GM21360 (cell line): ENCODE results near the gene PRPSAP1.
"Not testable (repeated sequence)": the region's sequence is repeated elsewhere in the genome, so short reads cannot be mapped to it uniquely, and the experiment has no call there.

Source experiments
- ATAC-seq: cut with Tn5 transposase; IDR thresholded peaks from one replicate; pipeline ENCODE4 v1.9.1; 2021; ENCODE audit warnings: mild to moderate bottlenecking, moderate library complexity; ENCODE audit not compliant: unreplicated experiment

PRPSAP1 gene

DNA sequence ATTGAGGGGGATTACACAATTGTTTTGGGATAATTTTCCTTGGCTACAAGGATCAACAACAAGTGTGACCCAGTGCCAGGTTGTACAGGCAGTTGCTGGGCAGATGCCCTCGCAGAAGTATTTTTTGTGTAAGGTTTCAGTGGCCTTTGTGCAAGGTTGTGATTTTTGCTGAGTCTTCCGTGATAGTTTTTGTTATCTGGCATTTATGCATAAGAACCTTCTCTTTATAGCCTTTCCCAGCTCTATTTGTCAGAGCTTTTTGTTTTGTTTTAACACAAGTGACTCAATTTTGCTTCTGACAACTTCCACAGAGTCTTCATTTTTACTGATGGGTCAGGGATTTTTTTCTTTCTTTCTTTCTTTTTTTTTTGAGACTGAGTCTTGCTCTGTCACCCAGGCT, 6.7 kb upstream of the PRPSAP1 start:
- no peak for ATAC-seq

DNA sequence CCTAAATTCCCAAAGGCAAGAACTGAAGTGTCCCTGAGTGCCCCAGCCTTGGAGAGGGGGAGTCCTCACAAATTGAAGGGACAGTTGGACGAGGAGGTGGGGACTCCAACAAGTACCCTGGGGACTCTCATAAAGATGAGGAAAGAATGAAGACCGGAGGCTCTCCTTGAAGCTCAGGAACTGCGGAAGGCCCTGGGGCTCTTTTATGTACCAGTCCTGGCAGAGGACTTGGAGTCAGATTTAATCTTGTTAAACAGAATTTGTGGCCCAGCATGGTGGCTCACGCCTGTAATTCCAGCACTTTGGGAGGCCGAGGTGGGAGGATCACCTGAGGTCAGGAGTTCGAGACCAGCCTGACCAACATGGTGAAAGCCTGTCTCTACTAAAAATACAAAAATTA, 6.1 kb upstream of the PRPSAP1 start:
- ATAC-seq, result not testable (repeated sequence)

- no peak for ATAC-seq
Measured at GRCh38 chr17:76359375-76359774, 5.7 kb upstream of the PRPSAP1 start.

GRCh38 chr17:76357597-76358158, 4.0 kb upstream of the PRPSAP1 start:
- no peak for ATAC-seq

DNA sequence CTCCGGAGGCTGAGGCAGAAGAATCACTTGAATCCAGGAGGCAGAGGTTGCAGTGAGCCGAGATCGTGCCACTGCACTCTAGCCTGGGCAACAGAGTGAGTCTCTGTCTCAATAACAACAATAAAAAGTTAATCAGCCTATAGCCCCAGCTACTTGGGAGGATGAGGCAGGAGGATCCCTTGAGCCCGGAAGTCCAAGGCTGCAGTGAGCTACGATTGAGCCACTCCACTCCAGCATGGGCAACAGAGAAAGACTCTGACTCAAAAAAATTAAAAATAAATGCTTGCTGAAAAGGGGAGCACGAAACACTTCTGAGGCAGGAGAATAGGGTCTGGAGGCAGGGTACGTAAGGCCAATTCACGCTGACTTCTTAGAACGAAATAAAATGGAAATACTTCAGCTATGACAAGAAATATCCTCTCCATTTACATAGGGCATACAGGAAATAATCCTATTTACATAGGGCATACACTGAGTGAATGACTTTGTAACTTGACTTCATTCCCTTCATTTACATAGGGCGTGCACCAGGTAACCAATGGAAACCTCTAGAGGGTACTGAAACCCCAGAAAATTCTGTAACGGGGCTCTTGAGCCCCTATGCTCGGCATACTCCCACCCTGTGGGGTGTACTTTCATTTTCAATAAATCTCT, 3.2 kb upstream of the PRPSAP1 start:
- no peak for ATAC-seq

DNA sequence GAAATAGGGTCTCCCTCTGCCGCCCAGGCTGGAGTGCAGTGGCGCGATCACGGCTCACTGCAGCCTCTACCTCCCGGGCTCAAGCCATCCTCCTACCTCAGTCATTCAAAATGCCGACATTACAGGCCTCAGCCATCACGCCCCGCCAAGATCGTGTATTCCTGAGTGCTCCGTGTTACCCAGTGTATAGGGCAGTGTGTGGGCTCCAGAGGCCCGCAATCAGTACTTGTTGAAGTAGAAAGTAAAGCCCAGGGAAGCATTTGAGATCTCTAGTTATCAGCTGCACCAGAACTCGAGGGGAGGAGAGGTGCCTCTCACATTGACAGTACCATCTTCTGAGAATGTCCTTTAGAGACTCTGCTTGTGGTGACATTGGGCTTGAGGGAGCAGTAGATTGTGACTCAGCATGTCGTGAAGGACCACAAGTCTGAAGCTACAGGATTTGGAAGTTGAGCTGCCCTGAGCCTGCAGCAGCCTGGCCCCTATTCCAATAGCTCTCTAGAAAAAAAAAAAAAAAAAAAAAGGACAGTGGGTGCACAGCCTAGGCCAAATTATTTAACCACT, 1.1 kb upstream of the PRPSAP1 start:
- no peak for ATAC-seq

DNA sequence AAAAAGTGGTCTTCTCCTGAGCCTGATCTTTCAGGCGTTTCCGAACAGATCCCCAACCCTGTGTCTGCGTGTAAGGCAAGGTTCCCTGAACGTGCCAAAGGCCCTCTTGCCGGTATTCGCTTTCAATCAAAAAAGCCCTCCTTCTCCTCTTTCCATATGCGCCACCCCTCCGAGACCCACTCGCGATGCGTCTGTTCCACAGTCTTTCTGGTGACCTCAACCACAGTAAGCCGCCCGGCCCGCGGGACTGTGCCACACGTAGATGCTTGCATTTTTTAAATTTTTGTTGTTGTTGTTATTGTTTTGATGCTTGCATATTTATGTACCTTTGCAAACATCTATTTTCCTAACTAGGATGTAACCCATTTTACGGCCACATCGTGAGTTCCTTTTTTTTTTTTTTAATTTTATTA, 607 bp upstream of the PRPSAP1 start:
- no peak for ATAC-seq

DNA sequence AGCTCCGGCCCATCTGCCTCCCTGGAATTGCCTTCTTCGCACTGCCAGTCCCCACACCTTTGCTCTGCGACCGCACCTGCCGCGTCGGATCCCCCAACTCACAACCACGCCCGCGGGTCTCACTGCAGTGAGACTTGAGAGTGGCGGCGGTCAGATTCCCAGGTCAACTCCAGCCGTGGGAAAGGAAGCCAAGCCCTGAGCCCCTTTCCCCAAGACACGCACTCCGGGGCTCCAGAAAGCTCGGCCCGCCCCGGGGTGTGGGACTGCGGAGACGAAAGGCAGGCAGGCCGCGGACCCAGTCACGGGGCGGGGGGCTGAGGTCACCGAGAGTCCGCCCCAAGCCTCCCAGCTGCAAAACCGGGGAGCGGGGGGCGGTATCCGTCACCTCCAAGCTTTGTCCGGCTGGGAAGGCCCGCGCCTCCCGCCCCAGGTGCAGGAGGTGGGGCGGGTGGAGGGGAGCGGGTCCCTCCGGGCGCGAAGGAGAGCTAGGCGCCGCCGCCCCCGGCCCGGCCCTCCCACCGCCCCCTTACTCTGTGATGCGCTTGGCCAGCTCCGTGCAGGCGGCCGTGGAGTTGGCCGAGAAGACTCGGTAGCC, 615 bp downstream of the PRPSAP1 start:
- peak; percentile 16 for ATAC-seq

- ATAC-seq, result no peak
Measured at GRCh38 chr17:76351526-76352071, 2.1 kb downstream of the PRPSAP1 start.

DNA sequence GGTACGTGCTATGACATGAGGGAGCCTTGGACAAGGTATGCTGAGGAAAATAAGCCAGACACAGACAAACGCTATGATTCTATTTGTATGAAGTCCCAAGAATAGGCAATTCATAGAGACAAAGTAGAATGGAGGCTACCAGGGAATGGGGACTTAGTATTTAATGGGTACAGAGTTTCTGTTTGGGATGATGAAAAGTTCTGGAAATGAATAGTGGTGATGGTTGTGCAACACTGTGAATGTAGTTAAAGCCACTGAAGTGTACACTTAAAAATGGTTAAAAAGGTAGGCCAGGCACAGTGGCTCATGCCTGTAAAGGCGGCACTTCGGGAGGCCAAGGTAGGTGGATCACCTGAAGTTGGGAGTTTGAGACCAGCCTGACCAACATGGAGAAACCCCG, 3.3 kb downstream of the PRPSAP1 start:
- ATAC-seq, result no peak

DNA sequence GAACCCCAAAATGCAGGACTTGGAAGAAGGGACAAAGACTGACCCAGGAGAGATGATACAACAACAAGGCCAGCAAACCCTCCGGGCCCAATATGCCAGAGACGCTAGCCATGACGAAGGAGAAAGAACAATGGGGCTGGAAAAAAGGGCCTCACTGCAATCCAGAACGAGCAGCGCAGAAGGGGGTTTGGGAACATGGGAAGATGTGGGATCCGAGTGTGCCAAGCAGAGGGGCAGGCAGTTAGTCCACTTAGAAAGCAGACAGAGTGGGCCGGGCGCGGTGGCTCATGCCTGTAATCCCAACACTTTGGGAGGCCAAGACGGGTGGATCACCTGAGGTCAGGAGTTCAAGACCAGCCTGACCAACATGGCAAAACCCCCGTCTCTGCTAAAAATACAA, 6.8 kb downstream of the PRPSAP1 start:
- ATAC-seq, result not testable (repeated sequence)

DNA sequence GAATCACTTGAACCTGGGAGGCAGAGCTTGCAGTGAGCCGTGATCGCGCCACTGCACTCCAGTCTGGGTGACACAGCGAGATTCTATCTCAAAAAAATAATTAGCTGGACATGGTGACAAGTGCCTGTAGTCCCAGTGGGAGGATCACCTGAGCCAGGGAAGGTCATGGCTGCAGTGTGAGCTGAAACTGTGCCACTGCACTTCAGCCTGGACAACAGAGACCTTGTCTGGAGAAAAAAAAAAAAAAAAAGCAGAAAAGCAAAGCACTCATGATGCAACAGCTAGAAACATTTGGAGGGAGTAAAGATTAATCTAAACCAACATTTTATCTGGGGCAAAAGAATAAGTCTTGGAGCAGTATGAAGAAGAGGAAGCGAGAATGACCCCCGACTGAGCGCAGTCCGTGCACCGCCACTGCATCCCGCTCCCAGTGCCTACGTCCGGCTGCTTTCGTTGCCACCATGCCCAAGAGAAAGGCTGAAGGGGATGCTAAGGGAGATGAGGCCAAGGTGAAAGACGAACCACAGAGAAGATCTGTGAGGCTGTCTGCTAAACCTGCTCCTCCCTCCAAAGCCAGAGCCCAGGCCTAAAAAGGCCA, 8.2 kb downstream of the PRPSAP1 start:
- ATAC-seq, result no peak

GRCh38 chr17:76343106-76343505, 10.6 kb downstream of the PRPSAP1 start:
- ATAC-seq, result no peak

DNA sequence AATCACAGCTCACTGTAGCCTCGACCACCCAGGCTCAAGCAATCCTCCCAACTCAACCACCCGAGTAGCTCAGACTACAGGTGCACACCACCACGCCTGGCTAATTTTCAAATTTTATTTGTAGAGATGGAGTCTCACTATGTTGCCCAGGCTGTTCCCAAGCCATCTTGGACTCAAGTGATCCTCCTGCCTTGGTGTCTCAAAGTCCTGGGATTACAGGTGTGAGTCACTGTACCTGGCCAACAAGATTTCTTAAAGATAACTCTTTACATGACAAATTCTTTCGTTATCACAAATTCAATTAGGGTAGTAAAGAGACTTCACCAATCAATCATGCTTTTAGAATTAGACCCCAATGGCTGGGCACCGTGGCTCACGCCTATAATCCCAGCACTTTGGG, 12.4 kb downstream of the PRPSAP1 start:
- ATAC-seq, result no peak

GRCh38 chr17:76337413-76337777, 16.3 kb downstream of the PRPSAP1 start:
- ATAC-seq, result no peak

- no peak for ATAC-seq
Measured at GRCh38 chr17:76336756-76337412, 16.8 kb downstream of the PRPSAP1 start.

DNA sequence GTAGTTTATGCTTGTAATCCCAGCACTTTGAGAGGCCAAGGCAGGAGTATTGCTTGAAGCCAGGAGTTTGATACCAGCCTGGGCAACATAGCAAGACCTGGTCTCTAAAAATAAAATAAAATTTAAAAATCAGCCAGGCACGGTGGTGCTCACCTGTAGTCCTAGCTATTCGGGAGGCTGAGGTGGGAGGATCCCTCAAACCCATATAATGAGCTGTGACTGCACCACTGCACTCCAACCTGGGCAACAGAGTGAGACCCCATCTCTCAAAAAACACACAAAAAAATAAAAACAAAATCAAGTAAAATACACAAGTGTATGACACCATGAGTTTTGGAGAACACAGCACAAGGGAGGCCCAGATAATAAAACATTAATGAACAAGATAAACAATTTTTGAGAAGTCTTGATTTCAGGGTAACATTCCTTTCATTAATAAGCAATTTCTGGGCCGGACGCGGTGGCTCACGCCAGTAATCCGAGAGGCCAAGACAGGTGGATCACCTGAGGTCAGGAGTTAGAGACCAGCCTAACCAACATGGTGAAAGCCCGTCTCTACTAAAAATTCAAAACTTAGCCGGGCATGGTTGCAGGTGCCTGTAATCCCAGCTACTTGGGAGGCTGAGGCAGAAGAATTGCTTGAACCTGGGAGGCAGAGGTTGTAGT, 17.9 kb downstream of the PRPSAP1 start:
- no peak for ATAC-seq

DNA sequence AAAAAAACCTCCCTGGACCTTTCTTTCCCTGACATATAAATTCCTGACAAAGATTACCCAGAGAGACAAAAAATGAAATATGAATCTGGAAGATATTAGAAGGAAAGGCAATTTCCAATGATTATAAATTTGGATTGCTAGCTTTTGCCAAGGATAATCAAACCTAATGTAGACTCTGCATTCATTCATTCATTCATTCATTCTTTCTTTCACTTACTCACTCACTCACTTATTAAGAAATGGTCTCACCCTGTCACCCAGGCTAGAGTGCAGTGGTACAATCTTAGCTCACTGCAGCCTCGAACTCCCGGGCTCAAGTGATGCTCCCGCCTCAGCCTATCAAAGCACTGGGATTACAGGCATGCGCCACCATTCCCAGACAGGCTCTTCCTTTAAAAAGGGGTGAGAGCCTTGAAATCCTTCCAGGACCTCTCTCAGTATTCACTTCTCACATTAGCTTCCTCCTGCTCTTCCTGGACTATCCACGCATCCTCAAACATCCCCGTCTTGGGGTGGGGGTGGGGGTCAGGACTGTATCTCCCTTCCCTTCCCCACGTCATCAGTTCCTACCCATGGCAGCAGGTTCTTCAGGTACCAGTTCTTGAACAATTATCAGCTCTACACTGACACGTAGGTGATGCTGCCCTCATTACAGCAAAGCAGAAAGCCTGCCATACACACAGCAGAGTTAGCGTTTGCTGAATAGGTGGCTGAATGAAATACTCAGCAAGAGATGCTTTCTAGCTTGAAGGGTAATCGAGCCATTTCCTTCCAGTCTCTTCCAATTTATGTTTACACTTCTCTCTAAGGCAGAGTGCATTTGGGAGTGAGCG, 19.8 kb downstream of the PRPSAP1 start:
- ATAC-seq, result no peak

- no peak for ATAC-seq
Measured at GRCh38 chr17:76331083-76331482, 22.6 kb downstream of the PRPSAP1 start.

DNA sequence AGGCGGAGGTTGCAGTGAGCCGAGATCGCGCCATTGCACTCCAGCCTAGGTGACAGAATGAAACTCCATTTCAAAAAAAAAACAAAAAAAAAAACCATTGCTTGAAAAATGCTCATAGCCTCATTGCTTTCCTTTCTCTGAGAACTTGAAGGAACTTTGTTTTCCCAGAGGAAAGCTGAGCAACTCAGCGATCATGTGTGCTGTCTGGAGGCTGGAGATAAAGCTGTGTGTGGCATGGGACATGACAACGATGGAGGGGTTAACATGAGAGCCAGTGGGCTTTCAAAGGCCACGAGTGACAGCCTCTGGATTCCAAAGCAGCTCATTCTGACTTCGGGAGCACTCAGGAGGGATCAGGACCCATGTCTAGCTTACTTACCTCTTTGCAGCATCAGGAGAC, 24.1 kb downstream of the PRPSAP1 start:
- no peak for ATAC-seq
